A549 (cell line): Measurements from ENCODE around the gene PHKB. TPM values are rescaled to one million over a fixed set of nuclear protein-coding genes. Genes with fewer than 3 reads are reported as not detected.

Experiments
- ATAC-seq, 2 experiments: fragments of 200-7000 bp in 1 of 2; fragments of >200 bp in 1 of 2; cut with Nextera tagmentation in 1 of 2; cut with Tn5 transposase in 1 of 2; 3 replicates each; pipeline versions ENCODE4 v1.8.0 to v1.9.1; 2018 to 2020; ENCODE audit warnings: mild to moderate bottlenecking in 1 of 2, moderate library complexity in 1 of 2
- CTCF ChIA-PET: fragments of 300-600 bp; sonication (Branson Sonifier 250); formaldehyde crosslinking; extraction: SDS; loops from one replicate; lab custom pipeline; 2021; ENCODE audit warnings: antibody characterized with exemption, inconsistent platforms; lab: Yijun Ruan, JAX
- POLR2A ChIA-PET: fragments of 350-600 bp; formaldehyde crosslinking; extraction: SDS; loops from one replicate; lab custom pipeline; 2021; ENCODE audit warnings: antibody characterized with exemption, inconsistent platforms; lab: Yijun Ruan, JAX
- DNase-seq, 2 experiments: peaks; one replicate each; pipeline versions ENCODE4 v3.0.0 to v3.0.0-alpha.2; 2011 to 2016; ENCODE audit warnings: low read depth in 1 of 2, low spot score in 1 of 2
- FAIRE-seq: peaks from 2 replicates; lab custom pipeline; 2011; peaks lifted over from hg19 to GRCh38; lab: Jason Lieb, UNC
- H3K27ac ChIP-seq, 2 experiments: fragments of >200 bp; sonication (Bioruptor Twin); formaldehyde crosslinking; 3 replicates each; pipeline ENCODE4 v1.5.1; 2016 to 2017
- H3K4me1 ChIP-seq: fragments of >200 bp; sonication (Bioruptor Twin); formaldehyde crosslinking; 3 replicates; pipeline ENCODE4 v1.6.1; 2016
- H3K4me2 ChIP-seq: fragments of >200 bp; sonication (Bioruptor Twin); formaldehyde crosslinking; 3 replicates; pipeline ENCODE4 v1.6.1; 2016
- H3K4me3 ChIP-seq: fragments of >200 bp; sonication (Bioruptor Twin); formaldehyde crosslinking; 3 replicates; pipeline ENCODE4 v1.5.1; 2016
- H3K9me3 ChIP-seq: fragments of >200 bp; sonication (Bioruptor Twin); formaldehyde crosslinking; 3 replicates; pipeline ENCODE4 v1.6.1; 2016
- BCL3 ChIP-seq: fragments of >200 bp; sonication (Bioruptor Twin); formaldehyde crosslinking; IDR thresholded peaks from 3 replicates; pipeline ENCODE4 v1.6.1; 2016
- CHD2 ChIP-seq: fragments of 150-350 bp; IDR thresholded peaks from 2 replicates; pipeline ENCODE4 v1.6.1; 2014; ENCODE audit warnings: low read length; ENCODE audit not compliant: partially characterized antibody
- E2F6 ChIP-seq: IDR thresholded peaks from 2 replicates; pipeline ENCODE4 v1.6.1; 2012; ENCODE audit warnings: low read depth, borderline replicate concordance
- EP300 ChIP-seq, 2 experiments: fragments of >200 bp; sonication (Bioruptor Twin); formaldehyde crosslinking; IDR thresholded peaks; 2 replicates in 1 of 2; 3 replicates in 1 of 2; pipeline ENCODE4 v1.6.1; 2016 to 2017
- FOSL2 ChIP-seq, 2 experiments: fragments of 450-650 bp in 1 of 2; fragments of >200 bp in 1 of 2; sonication (Bioruptor Twin) in 1 of 2; formaldehyde crosslinking; IDR thresholded peaks; 2 replicates each; pipeline versions ENCODE4 v1.5.0 to v1.6.1; 2016 to 2020; ENCODE audit warnings: mild to moderate bottlenecking in 1 of 2, moderate library complexity in 1 of 2
- FOXS1 ChIP-seq: fragments of 250-450 bp; sonication (Bioruptor Pico); IDR thresholded peaks from 2 replicates; pipeline ENCODE4 v1.5.0; 2020; ENCODE audit warnings: mild to moderate bottlenecking, moderate library complexity
- GATA3 ChIP-seq: IDR thresholded peaks from 2 replicates; pipeline ENCODE4 v1.6.1; 2012; ENCODE audit warnings: borderline replicate concordance
- HEYL ChIP-seq: fragments of 250-450 bp; sonication (Bioruptor Pico); IDR thresholded peaks from 2 replicates; pipeline ENCODE4 v1.8.0; 2021; ENCODE audit warnings: mild to moderate bottlenecking, moderate library complexity
- HOXA7 ChIP-seq: fragments of 250-450 bp; sonication (Bioruptor Pico); IDR thresholded peaks from 2 replicates; pipeline ENCODE4 v1.5.0; 2020; ENCODE audit warnings: mild to moderate bottlenecking, moderate library complexity
- HOXB13 ChIP-seq: fragments of 250-450 bp; sonication (Bioruptor Pico); IDR thresholded peaks from 2 replicates; pipeline ENCODE4 v1.5.0; 2020; ENCODE audit warnings: low read depth, mild to moderate bottlenecking, moderate library complexity
- JUN ChIP-seq, 2 experiments: fragments of >200 bp; sonication (Bioruptor Twin); formaldehyde crosslinking; IDR thresholded peaks; 2 replicates in 1 of 2; 3 replicates in 1 of 2; pipeline ENCODE4 v1.6.1; 2016 to 2017
- JUNB ChIP-seq: fragments of >200 bp; sonication (Bioruptor Twin); formaldehyde crosslinking; IDR thresholded peaks from 2 replicates; pipeline ENCODE4 v1.6.1; 2016
- KDM5A ChIP-seq: fragments of 200-600 bp; sonication (generic); IDR thresholded peaks from 2 replicates; pipeline ENCODE4 v1.6.1; 2016; ENCODE audit warnings: antibody characterized with exemption, mild to moderate bottlenecking
- NPAS2 ChIP-seq: fragments of 250-450 bp; sonication (Bioruptor Pico); IDR thresholded peaks from 2 replicates; pipeline ENCODE4 v1.8.0; 2022; ENCODE audit warnings: mild to moderate bottlenecking, moderate library complexity, borderline replicate concordance
- POLR2A ChIP-seq: IDR thresholded peaks from 2 replicates; pipeline ENCODE4 v1.6.1; 2012; ENCODE audit warnings: mild to moderate bottlenecking, low read length
- POLR2AphosphoS2 ChIP-seq: conservative IDR thresholded peaks from 2 replicates; pipeline ENCODE4 v1.6.1; 2012; ENCODE audit warnings: low read length, improper control_type of control experiment, inconsistent platforms
- RNF2 ChIP-seq: fragments of 200-600 bp; sonication (generic); IDR thresholded peaks from 2 replicates; pipeline ENCODE4 v1.6.1; 2016; ENCODE audit warnings: low read depth, mild to moderate bottlenecking, antibody characterized with exemption, moderate library complexity, borderline replicate concordance
- TFCP2L1 ChIP-seq: fragments of 250-450 bp; sonication (Bioruptor Pico); IDR thresholded peaks from 2 replicates; pipeline ENCODE4 v1.5.0; 2021; ENCODE audit warnings: mild to moderate bottlenecking
- ZC3H11A ChIP-seq: fragments of 450-650 bp; IDR thresholded peaks from 2 replicates; pipeline ENCODE4 v1.6.1; 2014; ENCODE audit warnings: antibody characterized with exemption, mild to moderate bottlenecking
- ZFP36 ChIP-seq: fragments of 450-650 bp; IDR thresholded peaks from 2 replicates; pipeline ENCODE4 v1.6.1; 2014; ENCODE audit warnings: borderline replicate concordance; ENCODE audit not compliant: partially characterized antibody
- WGBS: methylation state at CpG from one replicate; pipeline ENCODE4 v1.1.6; 2017; ENCODE audit errors: missing lambda C conversion rate; 5-methylcytosine and 5-hydroxymethylcytosine counted together
- polyA plus RNA-seq, 4 experiments: library from polyadenylated mRNA; depleted of rRNA in 3 of 4; stranded (reverse); fragments of >200 nt; fragmentation: RNase III in 1 of 4; extraction: RNeasy Plus Mini Kit Qiagen cat#74134 plus additional on column Dnase treatment in 1 of 4; gene quantifications; 2 replicates in 3 of 4; 3 replicates in 1 of 4; pipeline ENCODE4 v1.2.3, GENCODE V29; 2011 to 2017
- TF ChIP-seq, protein P1 (sequence below): fragments of 250-450 bp; sonication (Bioruptor Pico); IDR thresholded peaks from 2 replicates; pipeline ENCODE4 v1.5.0; 2021; ENCODE audit warnings: mild to moderate bottlenecking, moderate library complexity, borderline replicate concordance
- TF ChIP-seq, protein P2 (sequence below): IDR thresholded peaks from 2 replicates; pipeline ENCODE4 v1.6.1; 2012

The PHKB gene
- polyA plus RNA-seq, 2 of the 4 experiments (the other 2 are of a cell fraction) = 33.2 to 96.8 TPM

DNA sequence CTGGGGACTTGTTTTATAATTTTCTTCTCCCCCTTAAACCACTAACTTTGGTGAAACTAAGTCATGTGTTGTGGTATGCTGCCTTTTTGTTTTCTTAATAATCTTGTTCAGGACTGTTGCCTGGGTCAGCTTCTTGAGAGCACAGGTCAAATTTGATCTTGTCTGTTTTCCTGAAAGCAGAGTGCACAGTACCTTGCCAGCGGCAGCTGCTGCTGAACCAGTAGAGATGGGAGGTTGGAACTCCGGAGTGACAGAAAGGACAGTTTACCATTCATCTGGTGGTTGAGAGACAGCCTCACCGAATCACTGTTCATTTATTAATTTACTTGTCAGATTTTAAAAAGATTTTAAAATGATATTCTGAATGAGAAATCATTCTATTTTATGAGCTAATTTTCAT lies 125.0 kb downstream of the PHKB start:
- Histone ChIP-seq H3K9me3 (no peaks in the 10 kb centered on the region), H3K4me2 (no peak overlapping the region), H3K27ac (no peak overlapping the region), H3K4me1 (no peaks in the 10 kb centered on the region), H3K4me3 (no peak overlapping the region)
- no peak for DNase-seq
- ChIA-PET POLR2A (no interaction called here), CTCF (interaction anchor here (0.6 kb wide), 1 partner anchor 1044 kb away, joined by 3 read pairs; no protein-coding TSS in a partner anchor)
- 95% methylated on average over 3 of the region's 3 CpGs for WGBS
- no peak for TF ChIP-seq FOSL2 (IDR thresholded peaks at IDR 0.05)
- TF ChIP-seq FOSL2 (CRISPR knock-in tag; IDR thresholded peaks at IDR 0.05) = no peak
- TF ChIP-seq HOXA7 = no peak
- TF ChIP-seq, protein P1, sequence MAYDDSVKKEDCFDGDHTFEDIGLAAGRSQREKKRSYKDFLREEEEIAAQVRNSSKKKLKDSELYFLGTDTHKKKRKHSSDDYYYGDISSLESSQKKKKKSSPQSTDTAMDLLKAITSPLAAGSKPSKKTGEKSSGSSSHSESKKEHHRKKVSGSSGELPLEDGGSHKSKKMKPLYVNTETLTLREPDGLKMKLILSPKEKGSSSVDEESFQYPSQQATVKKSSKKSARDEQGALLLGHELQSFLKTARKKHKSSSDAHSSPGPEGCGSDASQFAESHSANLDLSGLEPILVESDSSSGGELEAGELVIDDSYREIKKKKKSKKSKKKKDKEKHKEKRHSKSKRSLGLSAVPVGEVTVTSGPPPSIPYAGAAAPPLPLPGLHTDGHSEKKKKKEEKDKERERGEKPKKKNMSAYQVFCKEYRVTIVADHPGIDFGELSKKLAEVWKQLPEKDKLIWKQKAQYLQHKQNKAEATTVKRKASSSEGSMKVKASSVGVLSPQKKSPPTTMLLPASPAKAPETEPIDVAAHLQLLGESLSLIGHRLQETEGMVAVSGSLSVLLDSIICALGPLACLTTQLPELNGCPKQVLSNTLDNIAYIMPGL (CRISPR knock-in tag) = no peak
- no peak for TF ChIP-seq POLR2A
- no peak for TF ChIP-seq JUNB
- no peak for TF ChIP-seq JUN (IDR thresholded peaks at IDR 0.05)
- TF ChIP-seq HEYL (CRISPR knock-in tag) = no peak
- TF ChIP-seq ZC3H11A = no peak
- no peak for TF ChIP-seq TFCP2L1
- no peak for ATAC-seq
- no peak for FAIRE-seq

- POLR2A ChIA-PET = no interaction called here
- H3K4me1 ChIP-seq = no peaks in the 10 kb centered on the region
- no peaks in the 10 kb centered on the region for H3K9me3 ChIP-seq
- FAIRE-seq (no peak), ATAC-seq (no peak), DNase-seq (no peak)
- CTCF ChIA-PET = interaction anchor here (0.6 to 3.0 kb wide), 2 partner anchors 9 to 11 kb away, joined by 3 to 11 read pairs; no protein-coding TSS in a partner anchor
- H3K4me2 ChIP-seq = no peak overlapping the region
- no peak overlapping the region for H3K4me3 ChIP-seq
- WGBS = 93% methylated on average over 2 of the region's 2 CpGs
- no peak overlapping the region for H3K27ac ChIP-seq
- TF ChIP-seq HEYL (CRISPR knock-in tag) = no peak
- no peak for TF ChIP-seq BCL3
- TF ChIP-seq NPAS2 (CRISPR knock-in tag) = no peak
- TF ChIP-seq RNF2 = no peak
- no peak for TF ChIP-seq POLR2AphosphoS2
- no peak for TF ChIP-seq EP300 (IDR thresholded peaks at IDR 0.05)
- TF ChIP-seq GATA3 = no peak
- TF ChIP-seq, protein P2, sequence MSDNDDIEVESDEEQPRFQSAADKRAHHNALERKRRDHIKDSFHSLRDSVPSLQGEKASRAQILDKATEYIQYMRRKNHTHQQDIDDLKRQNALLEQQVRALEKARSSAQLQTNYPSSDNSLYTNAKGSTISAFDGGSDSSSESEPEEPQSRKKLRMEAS = no peak
- TF ChIP-seq ZFP36 = no peak
- no peak for TF ChIP-seq HOXA7
- TF ChIP-seq ZC3H11A = no peak
- TF ChIP-seq E2F6 = no peak
- TF ChIP-seq HOXB13 = no peak
- no peak for TF ChIP-seq CHD2
- TF ChIP-seq FOXS1 (CRISPR knock-in tag) = no peak
These were observed 129.3 kb downstream of the PHKB start for GRCh38 chr16:47590472-47590871.

DNA sequence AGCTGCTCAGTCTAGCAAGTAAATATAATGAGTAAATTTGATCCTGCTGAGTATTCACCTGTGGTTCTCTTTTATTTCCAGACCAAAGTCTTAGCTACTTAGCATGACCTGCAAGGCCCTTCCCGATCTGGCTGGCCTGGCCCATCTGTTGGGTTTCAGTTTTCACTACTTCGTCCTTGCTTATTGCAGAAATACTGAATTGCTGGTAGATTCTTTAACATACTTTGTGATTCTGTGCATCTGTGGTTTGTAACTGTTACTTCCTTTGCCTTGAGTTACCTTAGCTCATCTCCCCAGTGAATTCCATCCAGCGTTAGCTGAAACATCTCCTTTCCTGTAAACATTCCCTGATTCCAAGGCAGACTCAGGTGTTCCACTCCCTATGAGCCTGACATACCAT lies 131.1 kb downstream of the PHKB start:
- no peak for ATAC-seq
- DNase-seq = no peak
- no peak for FAIRE-seq
- no peaks in the 10 kb centered on the region for H3K9me3 ChIP-seq
- H3K4me3 ChIP-seq = no peak overlapping the region
- CTCF ChIA-PET = interaction anchor here (1.2 to 3.0 kb wide), 2 partner anchors 8 to 11 kb away, joined by 6 to 11 read pairs; no protein-coding TSS in a partner anchor
- no peak overlapping the region for H3K4me2 ChIP-seq
- TF ChIP-seq HEYL (CRISPR knock-in tag) (no peak), KDM5A (no peak)
- TF ChIP-seq, all 56 proteins: peak for 0
- no peak overlapping the region for H3K27ac ChIP-seq
- H3K4me1 ChIP-seq = no peaks in the 10 kb centered on the region
- 90% methylated on average over 3 of the region's 3 CpGs for WGBS
- POLR2A ChIA-PET = no interaction called here
